Astrocyte of the spinal cord (primary cell): ENCODE data around the gene KLF1.

Experiments used
- DNase-seq: peaks from one replicate; pipeline ENCODE4 v3.0.0; 2011; ENCODE audit warnings: low read depth, low spot score
- H3K4me3 ChIP-seq: 2 replicates; pipeline ENCODE4 v1.5.1; 2011; ENCODE audit warnings: low read depth, mild to moderate bottlenecking, low read length, moderate library complexity
- in situ Hi-C: cut with HindIII; loops from 2 replicates; pipeline ENCODE4 v1.10.0; 2017; ENCODE audit warnings: low sequenced_read_pairs
- TF ChIP-seq, protein P1 (sequence below): IDR thresholded peaks from 2 replicates; pipeline ENCODE4 v1.5.1; 2012; ENCODE audit warnings: low read depth, mild to moderate bottlenecking, low read length, inconsistent platforms

Gene KLF1

DNA sequence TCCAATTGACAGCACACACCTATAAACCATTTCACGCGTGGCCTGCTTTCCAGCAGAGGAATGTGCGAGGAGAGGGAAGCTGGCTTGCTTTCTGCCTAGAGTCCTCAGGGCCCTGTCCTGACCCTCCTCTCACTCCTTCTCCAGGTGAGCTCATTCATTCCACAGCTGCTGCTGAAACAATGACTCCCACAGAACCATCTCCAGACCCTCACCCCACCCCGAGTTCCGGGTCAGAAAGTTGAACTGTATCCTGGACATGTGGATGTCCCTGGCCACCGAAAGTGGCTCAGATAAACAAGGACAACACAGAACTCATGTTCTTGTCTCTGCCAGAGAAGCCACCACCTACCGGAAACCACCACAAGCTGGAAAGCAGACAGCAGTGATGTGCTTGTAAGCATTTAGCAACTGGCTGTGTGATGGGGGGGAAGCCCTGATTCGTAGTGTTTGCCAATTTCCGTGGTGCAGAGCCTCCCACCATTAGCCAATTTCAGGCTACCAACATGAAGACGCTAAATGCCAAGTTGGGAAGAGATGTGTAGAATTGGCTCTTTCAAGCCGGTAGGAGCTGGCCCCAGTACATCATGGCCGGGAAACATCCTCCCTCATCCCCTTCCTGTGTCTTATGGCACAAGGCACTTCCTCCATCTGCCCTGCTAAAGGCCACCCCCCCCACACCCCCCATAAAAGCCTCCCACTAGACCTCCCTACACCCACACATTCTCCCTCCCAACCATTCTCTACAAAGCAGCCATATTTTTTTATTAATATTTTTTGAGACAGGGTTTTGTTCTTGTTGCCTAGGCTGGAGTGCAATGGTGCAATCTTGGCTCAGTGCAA lies 27.1 kb upstream of the KLF1 start:
- TF ChIP-seq, protein P1, sequence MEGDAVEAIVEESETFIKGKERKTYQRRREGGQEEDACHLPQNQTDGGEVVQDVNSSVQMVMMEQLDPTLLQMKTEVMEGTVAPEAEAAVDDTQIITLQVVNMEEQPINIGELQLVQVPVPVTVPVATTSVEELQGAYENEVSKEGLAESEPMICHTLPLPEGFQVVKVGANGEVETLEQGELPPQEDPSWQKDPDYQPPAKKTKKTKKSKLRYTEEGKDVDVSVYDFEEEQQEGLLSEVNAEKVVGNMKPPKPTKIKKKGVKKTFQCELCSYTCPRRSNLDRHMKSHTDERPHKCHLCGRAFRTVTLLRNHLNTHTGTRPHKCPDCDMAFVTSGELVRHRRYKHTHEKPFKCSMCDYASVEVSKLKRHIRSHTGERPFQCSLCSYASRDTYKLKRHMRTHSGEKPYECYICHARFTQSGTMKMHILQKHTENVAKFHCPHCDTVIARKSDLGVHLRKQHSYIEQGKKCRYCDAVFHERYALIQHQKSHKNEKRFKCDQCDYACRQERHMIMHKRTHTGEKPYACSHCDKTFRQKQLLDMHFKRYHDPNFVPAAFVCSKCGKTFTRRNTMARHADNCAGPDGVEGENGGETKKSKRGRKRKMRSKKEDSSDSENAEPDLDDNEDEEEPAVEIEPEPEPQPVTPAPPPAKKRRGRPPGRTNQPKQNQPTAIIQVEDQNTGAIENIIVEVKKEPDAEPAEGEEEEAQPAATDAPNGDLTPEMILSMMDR: no peak
- in situ Hi-C loops: no loop called here
- no peak for DNase-seq
- no peak overlapping the region for H3K4me3 ChIP-seq

DNA sequence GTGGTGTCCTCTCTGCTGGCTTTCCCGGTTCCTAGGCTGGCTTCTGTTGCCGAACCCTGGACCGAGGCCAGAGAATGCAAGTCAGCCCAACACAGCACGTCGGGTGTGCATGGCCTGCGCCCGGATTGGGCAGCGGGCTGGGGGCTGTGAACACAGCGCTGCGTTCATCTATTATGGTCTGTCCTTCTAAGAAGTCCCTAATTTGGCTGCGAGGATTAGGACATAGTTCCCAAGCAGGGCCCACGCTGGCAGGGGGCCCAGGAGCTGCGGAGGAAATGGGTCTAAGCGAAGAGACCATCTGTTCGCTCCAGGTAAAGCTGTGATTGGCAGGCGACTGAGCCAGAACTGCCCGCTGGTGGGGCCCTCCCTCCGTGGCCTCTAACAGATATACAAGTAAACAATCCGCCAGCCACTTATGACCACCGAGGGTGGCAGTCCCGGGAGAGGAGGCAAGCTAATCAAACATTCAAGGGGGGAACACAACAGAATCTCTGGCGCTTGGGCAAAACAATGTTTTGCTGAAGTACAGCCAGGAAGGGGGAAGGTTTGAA lies 26.1 kb upstream of the KLF1 start:
- TF ChIP-seq, protein P1: no peak
- in situ Hi-C loops: no loop called here
- H3K4me3 ChIP-seq: no peak overlapping the region
- DNase-seq: peak; percentile 37

DNA sequence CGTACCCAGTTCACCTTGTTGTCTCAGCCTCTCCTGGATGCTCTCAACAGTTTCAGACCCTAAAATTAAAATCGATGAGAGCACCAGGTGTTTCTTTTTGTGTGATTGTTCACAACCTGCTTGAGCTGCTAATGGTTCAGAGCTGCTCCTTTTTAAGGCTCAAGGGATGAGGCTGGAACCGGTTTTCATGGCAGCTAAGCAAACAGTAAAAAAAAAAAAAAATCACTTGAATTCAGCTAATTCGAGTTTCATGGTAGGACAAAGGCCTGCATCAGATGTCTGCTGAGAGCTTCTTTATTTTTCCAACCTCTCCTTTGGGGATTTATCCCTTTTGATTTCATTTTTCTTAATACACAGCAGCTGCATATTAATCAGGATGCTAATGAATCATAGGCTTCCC lies 25.6 kb upstream of the KLF1 start:
- DNase-seq: no peak
- H3K4me3 ChIP-seq: no peak overlapping the region
- in situ Hi-C loops: no loop called here
- TF ChIP-seq, protein P1: no peak

DNA sequence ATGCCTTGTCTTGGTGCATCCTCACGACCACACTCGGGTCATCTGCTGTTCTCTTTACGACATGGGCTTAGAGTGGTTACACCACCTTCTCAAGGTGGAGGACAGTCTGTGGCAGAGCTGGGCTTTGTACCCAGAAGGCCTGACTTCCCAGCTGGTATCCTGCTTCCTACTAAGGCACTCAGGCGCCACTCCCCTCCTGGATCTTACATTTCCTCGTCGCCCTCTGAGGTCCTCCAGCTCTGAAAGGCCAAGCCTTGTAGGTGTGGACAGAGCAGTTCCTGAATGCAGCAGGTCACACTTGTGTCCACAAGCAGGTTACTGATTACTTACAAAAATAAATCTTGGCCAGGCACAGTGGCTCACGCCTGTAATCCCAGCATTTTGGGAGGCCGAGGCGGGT lies 20.2 kb upstream of the KLF1 start:
- DNase-seq: no peak
- TF ChIP-seq, protein P1: no peak
- H3K4me3 ChIP-seq: no peak overlapping the region
- in situ Hi-C loops: no loop called here

DNA sequence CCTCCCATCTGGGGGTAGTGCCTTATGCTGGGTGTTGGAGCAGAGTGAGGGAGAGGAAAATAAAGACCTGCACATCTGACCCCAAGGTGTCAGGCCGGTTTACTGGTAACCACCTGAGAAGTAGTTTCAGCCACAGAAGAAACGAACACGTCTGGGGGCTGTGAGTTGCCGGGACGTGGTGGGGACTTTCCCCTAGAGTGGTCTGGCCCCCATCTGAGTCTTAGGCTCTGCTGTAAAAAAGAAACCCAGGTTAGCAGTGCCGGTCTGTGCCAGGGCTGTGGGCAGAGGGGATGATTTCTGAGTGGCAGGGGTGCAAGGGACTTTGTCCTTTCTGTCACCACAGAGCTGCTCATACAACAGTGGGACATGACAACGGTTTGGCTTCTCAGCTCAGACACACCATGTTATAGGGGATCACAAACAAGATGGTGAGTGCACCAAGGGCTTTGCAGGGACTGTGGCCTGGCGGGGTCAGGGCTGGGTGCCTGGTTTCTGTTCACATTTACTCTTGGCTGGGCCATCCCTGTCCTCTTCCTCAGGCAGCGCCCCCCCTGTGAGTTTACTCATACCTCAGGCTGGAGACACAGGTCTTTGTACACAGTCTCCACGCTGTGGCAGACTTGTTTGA lies 13.0 kb upstream of the KLF1 start:
- in situ Hi-C loops: no loop called here
- DNase-seq: no peak
- TF ChIP-seq, protein P1: no peak
- no peak overlapping the region for H3K4me3 ChIP-seq

DNA sequence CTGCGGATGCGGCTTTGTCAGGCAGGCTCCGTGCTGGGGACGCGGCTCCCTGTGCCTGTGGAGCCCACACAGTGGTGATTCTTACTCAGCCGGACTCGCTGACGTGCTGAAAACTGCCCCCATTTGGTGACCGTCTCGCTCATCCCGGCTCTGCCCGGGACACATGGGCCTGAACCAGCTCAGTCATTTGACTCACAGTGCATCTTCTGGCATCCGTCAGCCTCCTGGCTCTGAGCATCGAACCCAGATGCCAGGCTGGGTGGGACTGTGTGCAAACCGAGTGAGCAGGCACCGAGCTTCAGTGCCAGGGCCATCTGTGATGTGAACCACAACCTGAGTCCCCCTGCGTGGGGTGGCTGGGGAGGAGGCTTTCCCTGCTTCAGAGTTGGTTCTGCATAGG lies 9.5 kb upstream of the KLF1 start:
- in situ Hi-C loops: no loop called here
- no peak overlapping the region for H3K4me3 ChIP-seq
- DNase-seq: no peak
- TF ChIP-seq, protein P1: no peak
